Upper lobe of left lung (tissue), 4 donors: ENCODE results near the gene NLGN1.

Experiments used
- POLR2A ChIP-seq, 4 donors: fragments of 450-650 bp; IDR thresholded peaks; one replicate each; pipeline ENCODE4 v1.5.1; 2016 to 2017; ENCODE audit warnings: antibody characterized with exemption in 4 of 4, mild to moderate bottlenecking in 2 of 4
- TF ChIP-seq, protein P1 (sequence below), 6 experiments: fragments of 450-650 bp in 4 of 6; fragments of 200-600 bp in 2 of 6; sonication (generic) in 2 of 6; IDR thresholded peaks; one replicate each; pipeline ENCODE4 v1.5.1; 2016 to 2019; ENCODE audit warnings: antibody characterized with exemption in 6 of 6

- TF ChIP-seq, protein P1, sequence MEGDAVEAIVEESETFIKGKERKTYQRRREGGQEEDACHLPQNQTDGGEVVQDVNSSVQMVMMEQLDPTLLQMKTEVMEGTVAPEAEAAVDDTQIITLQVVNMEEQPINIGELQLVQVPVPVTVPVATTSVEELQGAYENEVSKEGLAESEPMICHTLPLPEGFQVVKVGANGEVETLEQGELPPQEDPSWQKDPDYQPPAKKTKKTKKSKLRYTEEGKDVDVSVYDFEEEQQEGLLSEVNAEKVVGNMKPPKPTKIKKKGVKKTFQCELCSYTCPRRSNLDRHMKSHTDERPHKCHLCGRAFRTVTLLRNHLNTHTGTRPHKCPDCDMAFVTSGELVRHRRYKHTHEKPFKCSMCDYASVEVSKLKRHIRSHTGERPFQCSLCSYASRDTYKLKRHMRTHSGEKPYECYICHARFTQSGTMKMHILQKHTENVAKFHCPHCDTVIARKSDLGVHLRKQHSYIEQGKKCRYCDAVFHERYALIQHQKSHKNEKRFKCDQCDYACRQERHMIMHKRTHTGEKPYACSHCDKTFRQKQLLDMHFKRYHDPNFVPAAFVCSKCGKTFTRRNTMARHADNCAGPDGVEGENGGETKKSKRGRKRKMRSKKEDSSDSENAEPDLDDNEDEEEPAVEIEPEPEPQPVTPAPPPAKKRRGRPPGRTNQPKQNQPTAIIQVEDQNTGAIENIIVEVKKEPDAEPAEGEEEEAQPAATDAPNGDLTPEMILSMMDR (IDR thresholded peaks at IDR 0.05) = no peak
- no peak for TF ChIP-seq POLR2A (IDR thresholded peaks at IDR 0.05)
These were observed 188.6 kb downstream of the NLGN1 start for GRCh38 chr3:173586166-173586565.
